GM20000 (cell line): ENCODE results near the gene SGSM1.
"Not testable (repeated sequence)": the region's sequence is repeated elsewhere in the genome, so short reads cannot be mapped to it uniquely, and the experiment has no call there.

Experiments
- DNase-seq: peaks from one replicate; pipeline ENCODE4 v3.0.0; 2012; ENCODE audit warnings: low spot score
- TF ChIP-seq, protein P1 (sequence below): IDR thresholded peaks from 2 replicates; pipeline ENCODE4 v1.5.1; 2012; ENCODE audit warnings: mild to moderate bottlenecking, control low read depth; ENCODE audit errors: extremely low read depth, missing control alignments

SGSM1 gene

DNA sequence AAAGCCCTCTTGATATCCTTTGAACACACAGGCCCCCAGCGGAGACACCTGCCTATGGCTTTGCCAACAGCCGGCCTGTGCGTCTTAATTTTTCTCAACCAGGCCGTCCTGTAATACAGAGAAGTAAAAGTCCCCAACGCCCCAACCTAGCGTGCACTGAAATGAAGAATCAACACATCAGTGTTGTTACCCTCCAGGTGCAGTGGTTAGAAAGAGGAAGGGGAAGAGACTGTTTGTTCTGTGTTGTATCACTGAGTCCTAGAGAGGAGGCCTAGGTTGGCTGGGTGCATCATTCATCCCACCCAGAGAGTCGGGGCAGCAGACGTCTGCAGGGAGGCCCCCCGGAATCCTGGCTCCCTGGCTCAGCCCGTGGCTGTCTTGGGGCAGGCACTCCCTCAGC lies 25.7 kb downstream of the SGSM1 start:
- TF ChIP-seq, protein P1, sequence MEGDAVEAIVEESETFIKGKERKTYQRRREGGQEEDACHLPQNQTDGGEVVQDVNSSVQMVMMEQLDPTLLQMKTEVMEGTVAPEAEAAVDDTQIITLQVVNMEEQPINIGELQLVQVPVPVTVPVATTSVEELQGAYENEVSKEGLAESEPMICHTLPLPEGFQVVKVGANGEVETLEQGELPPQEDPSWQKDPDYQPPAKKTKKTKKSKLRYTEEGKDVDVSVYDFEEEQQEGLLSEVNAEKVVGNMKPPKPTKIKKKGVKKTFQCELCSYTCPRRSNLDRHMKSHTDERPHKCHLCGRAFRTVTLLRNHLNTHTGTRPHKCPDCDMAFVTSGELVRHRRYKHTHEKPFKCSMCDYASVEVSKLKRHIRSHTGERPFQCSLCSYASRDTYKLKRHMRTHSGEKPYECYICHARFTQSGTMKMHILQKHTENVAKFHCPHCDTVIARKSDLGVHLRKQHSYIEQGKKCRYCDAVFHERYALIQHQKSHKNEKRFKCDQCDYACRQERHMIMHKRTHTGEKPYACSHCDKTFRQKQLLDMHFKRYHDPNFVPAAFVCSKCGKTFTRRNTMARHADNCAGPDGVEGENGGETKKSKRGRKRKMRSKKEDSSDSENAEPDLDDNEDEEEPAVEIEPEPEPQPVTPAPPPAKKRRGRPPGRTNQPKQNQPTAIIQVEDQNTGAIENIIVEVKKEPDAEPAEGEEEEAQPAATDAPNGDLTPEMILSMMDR = no peak
- DNase-seq = no peak

DNA sequence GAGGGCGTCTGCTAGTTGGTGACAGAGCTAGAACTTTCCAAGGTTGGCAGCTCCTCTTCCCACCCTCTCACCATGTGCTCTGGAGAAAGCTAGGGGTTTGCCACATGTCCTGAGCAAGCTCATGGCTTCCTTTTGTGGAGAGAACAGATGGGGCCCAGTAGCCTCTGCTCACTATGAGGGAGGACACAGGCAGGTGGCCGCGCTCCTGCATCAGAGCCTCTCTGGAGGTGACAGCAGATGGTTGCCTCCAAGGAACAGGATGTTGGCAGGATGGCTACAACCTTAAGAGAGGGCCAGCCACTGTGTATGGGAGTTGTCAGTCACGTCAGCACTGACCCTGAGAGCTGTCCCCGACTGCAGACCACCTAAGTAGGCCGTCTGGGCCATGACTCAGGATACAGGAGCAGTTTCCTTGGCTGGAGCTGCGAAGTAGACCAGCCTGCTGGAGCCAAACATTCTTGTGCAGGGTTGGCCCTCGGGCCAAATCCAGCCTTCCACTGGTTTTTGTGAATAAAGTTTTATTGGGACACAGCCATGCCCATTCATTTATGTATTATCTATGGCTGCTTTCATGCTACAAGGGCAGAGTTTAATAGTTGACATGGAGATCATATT lies 28.0 kb downstream of the SGSM1 start:
- DNase-seq = no peak
- TF ChIP-seq, protein P1 = no peak

DNA sequence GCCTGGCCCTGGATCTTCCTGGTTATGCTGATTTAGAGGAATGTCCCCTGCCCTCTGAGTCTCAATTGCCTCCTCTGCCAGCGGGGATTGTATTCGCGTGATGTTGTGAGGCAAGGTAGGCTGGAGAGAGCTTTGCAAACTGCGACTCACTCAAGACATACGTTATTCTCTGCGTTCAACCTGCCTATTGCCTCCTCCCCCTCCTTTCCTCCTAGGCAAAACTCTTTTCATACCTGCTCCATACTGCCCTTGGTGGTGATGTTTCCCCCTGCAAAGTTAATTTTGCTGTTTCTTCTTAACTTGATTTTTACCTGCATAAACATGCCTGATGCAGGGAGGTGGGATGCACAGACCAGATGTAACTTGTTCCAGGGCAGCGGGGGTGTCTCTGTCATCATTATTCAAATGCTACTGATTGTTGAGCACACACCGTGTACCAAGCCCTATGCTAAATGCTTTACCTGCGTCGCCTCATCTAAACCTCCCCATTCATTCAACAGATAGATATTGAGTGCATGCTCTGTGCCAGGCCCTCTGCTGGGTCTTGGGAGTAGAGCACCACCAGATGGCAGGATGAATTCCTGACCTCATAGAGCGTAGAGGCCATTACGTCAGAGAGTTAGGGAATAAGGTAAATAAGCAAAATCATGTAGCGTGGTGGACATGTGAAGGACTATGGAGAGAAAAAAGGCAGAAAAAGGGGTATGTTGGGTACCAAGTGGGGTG lies 29.0 kb downstream of the SGSM1 start:
- DNase-seq = no peak
- TF ChIP-seq, protein P1 = no peak

DNA sequence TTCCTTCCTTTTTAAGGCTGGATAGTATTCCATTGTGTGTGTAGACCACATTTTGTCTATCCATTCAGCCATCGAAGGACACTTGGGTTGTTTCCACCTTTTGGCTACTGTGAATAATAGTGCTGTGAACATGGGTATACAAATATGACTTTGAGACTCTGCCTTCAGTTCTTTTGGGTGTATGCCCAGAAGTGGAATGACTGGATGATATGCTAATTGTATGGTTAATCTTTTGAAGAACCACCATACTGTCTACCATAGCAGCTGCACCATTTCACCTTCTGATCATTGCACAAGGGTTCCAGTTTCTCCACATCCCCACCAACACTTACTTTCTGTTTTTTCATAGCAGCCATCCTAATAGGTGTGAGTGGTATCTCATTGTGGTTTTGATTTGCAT lies 30.3 kb downstream of the SGSM1 start:
- TF ChIP-seq, protein P1 = no peak
- DNase-seq = no peak

DNA sequence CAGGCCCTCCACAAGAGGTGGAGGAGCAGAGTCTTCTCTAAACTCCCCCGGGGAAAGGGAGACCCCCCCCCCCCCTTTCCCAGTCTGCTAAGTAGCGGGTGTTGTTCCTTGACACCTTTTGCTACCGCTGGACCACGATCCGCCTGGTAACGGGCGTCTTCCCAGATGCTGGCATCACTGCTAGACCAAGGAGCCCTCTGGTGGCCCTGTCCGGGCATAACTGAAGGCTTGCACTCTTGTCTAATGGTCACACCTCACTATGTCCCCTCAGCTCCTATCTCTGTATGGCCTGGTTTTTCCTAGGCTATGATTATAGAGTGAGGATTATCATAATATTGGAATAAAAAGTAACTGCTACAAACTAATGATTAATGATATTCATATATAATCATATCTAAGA lies 31.5 kb downstream of the SGSM1 start:
- DNase-seq = not testable (repeated sequence)

DNA sequence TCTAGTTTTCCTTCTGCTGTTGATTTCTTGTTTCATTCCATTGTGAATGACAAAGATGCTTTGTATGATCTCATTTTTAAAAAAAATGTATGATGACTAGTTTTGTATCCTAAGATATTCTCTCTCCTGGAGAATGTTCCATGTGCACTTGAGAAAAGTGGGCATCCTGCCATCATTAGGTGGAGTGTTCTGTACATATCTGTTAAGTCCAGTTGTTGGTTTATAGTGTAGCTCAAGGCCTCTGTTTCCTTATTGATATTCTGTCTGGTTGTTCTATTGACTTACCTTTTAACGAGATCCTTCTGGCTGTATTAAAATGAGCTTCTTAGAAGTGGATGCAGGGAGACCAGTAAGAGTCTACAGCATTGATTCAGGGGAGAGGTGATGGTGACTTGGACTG lies 35.2 kb downstream of the SGSM1 start:
- TF ChIP-seq, protein P1 = no peak
- DNase-seq = no peak

DNA sequence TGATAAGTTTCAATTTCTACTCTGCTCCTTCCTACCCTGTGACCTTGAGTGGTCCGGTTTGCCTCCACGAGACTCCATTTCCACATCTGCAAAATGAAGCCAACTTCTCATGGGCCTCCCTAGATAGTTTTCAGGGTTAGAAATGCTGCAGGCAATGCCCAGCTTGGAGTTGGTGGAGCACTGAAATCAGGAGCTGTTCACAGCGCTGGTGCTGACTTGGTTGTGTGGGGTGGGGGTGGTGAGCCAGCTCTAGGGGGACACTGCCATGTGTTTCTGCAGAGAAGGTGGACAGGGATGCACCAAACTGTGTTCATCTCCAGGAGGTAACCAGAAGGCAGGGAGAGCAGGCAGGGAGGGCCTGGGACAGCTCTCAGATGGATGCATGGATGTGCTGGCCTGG lies 37.0 kb downstream of the SGSM1 start:
- TF ChIP-seq, protein P1 = no peak
- DNase-seq = no peak
